Thymus (tissue), 11 donors: ENCODE results near the gene TAX1BP3. TPM values are rescaled to one million over a fixed set of nuclear protein-coding genes. Genes with fewer than 3 reads are reported as not detected.

Experiments used
- DNase-seq, 9 donors: peaks; one replicate each; pipeline ENCODE4 v3.0.0-alpha.2; 2013; ENCODE audit warnings: low spot score in 9 of 9, low read depth in 6 of 9, missing footprints in 1 of 9
- H3K27ac ChIP-seq, 2 donors: one replicate each; pipeline ENCODE4 v1.5.1; 2013; ENCODE audit warnings: control low read depth in 1 of 2, low read depth in 1 of 2, low read length in 1 of 2, mild to moderate bottlenecking in 1 of 2, moderate library complexity in 1 of 2
- H3K27me3 ChIP-seq, 2 donors: one replicate each; pipeline ENCODE4 v1.5.1; 2013; ENCODE audit warnings: low read length in 1 of 2; ENCODE audit not compliant: control insufficient read depth in 2 of 2, insufficient read depth in 1 of 2
- H3K36me3 ChIP-seq, 2 donors: one replicate each; pipeline ENCODE4 v1.5.1; 2013; ENCODE audit warnings: low read length in 1 of 2, mild to moderate bottlenecking in 1 of 2, moderate library complexity in 1 of 2; ENCODE audit not compliant: control insufficient read depth in 2 of 2, insufficient read depth in 2 of 2
- H3K4me1 ChIP-seq, 2 donors: one replicate each; pipeline ENCODE4 v1.5.1; 2013; ENCODE audit warnings: low read length in 2 of 2; ENCODE audit not compliant: control insufficient read depth in 2 of 2, insufficient read depth in 2 of 2
- H3K4me3 ChIP-seq, 2 donors: one replicate each; pipeline ENCODE4 v1.5.1; 2013; ENCODE audit warnings: low read length in 2 of 2, control low read depth in 1 of 2, mild to moderate bottlenecking in 1 of 2
- H3K9me3 ChIP-seq, 2 donors: one replicate each; pipeline ENCODE4 v1.5.1; 2013; ENCODE audit warnings: low read length in 1 of 2, mild to moderate bottlenecking in 1 of 2; ENCODE audit not compliant: control insufficient read depth in 2 of 2, insufficient read depth in 1 of 2
- WGBS: extraction: QIAGEN DNeasy Blood & Tissue Kit; methylation state at CpG from one replicate; pipeline ENCODE4 v1.1.7; 2013; 5-methylcytosine and 5-hydroxymethylcytosine counted together
- polyA plus RNA-seq: library from polyadenylated mRNA; stranded (reverse); fragments of 200-250 nt; gene quantifications from one replicate; pipeline ENCODE4 v1.2.3, GENCODE V29; 2013
- total RNA-seq: library from RNA; stranded (reverse); fragments of 120-200 nt; gene quantifications from one replicate; pipeline ENCODE4 v1.2.4, GENCODE V29; 2013
- donor health status: healthy.

TAX1BP3 gene
- total and polyA plus RNA-seq, 2 donors = 73.2 to 115 TPM

GRCh38 chr17:3643889-3644349 lies 24.5 kb downstream of the TAX1BP3 start:
- H3K27ac ChIP-seq = no peak overlapping the region
- no peaks in the 10 kb centered on the region for H3K27me3 ChIP-seq
- 95% methylated on average over 4 of the region's 4 CpGs for WGBS
- H3K36me3 ChIP-seq = peaks cover 4 to 8% of the 10 kb centered on the region in 2 donors
- no peaks in the 10 kb centered on the region for H3K9me3 ChIP-seq
- peaks cover 0 to 18% of the 10 kb centered on the region in 2 donors for H3K4me1 ChIP-seq
- H3K4me3 ChIP-seq = no peak overlapping the region
- DNase-seq = no peak

- Histone ChIP-seq H3K36me3 (peaks cover 0 to 9% of the 10 kb centered on the region in 2 donors), H3K27me3 (no peaks in the 10 kb centered on the region), H3K9me3 (no peaks in the 10 kb centered on the region), H3K4me3 (no peak overlapping the region), H3K4me1 (peaks cover 0 to 13% of the 10 kb centered on the region in 2 donors), H3K27ac (no peak overlapping the region)
- WGBS = 90% methylated on average over 19 of the region's 19 CpGs
- DNase-seq = no peak
Measured at GRCh38 chr17:3641717-3642486, 26.5 kb downstream of the TAX1BP3 start.

GRCh38 chr17:3641014-3641413 lies 27.4 kb downstream of the TAX1BP3 start:
- Histone ChIP-seq H3K27me3 (no peaks in the 10 kb centered on the region), H3K4me1 (peaks cover 0 to 6% of the 10 kb centered on the region in 2 donors), H3K27ac (no peak overlapping the region), H3K4me3 (no peak overlapping the region), H3K9me3 (no peaks in the 10 kb centered on the region), H3K36me3 (peaks cover 0 to 9% of the 10 kb centered on the region in 2 donors)
- 81% methylated on average over 3 of the region's 3 CpGs for WGBS
- no peak for DNase-seq

- no peaks in the 10 kb centered on the region for H3K9me3 ChIP-seq
- peaks cover 0 to 9% of the 10 kb centered on the region in 2 donors for H3K36me3 ChIP-seq
- H3K4me3 ChIP-seq = no peak overlapping the region
- peak in 1 of 9 donors; percentile 24 for DNase-seq
- H3K27me3 ChIP-seq = no peaks in the 10 kb centered on the region
- peaks cover 0 to 8% of the 10 kb centered on the region in 2 donors for H3K4me1 ChIP-seq
- H3K27ac ChIP-seq = no peak overlapping the region
- 23% methylated on average over 7 of the region's 7 CpGs for WGBS
Measured at GRCh38 chr17:3639981-3640596, 28.3 kb downstream of the TAX1BP3 start.

GRCh38 chr17:3636908-3637373 lies 31.4 kb downstream of the TAX1BP3 start:
- DNase-seq = peak in 2 of 9 donors; percentile 7 to 20
- WGBS = 3% methylated on average over 31 of the region's 31 CpGs
- Histone ChIP-seq H3K4me3 (peak overlapping the region; percentile 78 to 94), H3K27me3 (no peaks in the 10 kb centered on the region), H3K27ac (no peak overlapping the region), H3K36me3 (peaks cover 0 to 12% of the 10 kb centered on the region in 2 donors), H3K4me1 (peaks cover 0 to 8% of the 10 kb centered on the region in 2 donors), H3K9me3 (no peaks in the 10 kb centered on the region)

- H3K27me3 ChIP-seq = no peaks in the 10 kb centered on the region
- H3K4me3 ChIP-seq = peak within 1 kb of the TSS; percentile 78 to 94
- no peaks in the 10 kb centered on the region for H3K9me3 ChIP-seq
- peak; percentile 78 to 97 (median 89) for DNase-seq
- WGBS = under 1% methylated on average over 68 of the region's 68 CpGs
- H3K27ac ChIP-seq = peak within 1 kb of the TSS; percentile 100
- peaks cover 0 to 8% of the 10 kb centered on the region in 2 donors for H3K4me1 ChIP-seq
- H3K36me3 ChIP-seq = peaks cover 0 to 12% of the 10 kb centered on the region in 2 donors
Measured at GRCh38 chr17:3636154-3636907, 32.0 kb downstream of the TAX1BP3 start, which contains the start of the genes CTNS and SHPK. CTNS (plus strand) TSS chr17:3636760; CDS start chr17:3640207, 3,447 bp downstream. SHPK (minus strand) TSS chr17:3636250; CDS start chr17:3636219, 31 bp downstream.

GRCh38 chr17:3635474-3636153 lies 32.8 kb downstream of the TAX1BP3 start:
- Histone ChIP-seq H3K4me1 (peaks cover 0 to 8% of the 10 kb centered on the region in 2 donors), H3K36me3 (peaks cover 0 to 9% of the 10 kb centered on the region in 2 donors), H3K27ac (no peak overlapping the region), H3K27me3 (no peaks in the 10 kb centered on the region), H3K4me3 (peak overlapping the region; percentile 78 to 94), H3K9me3 (no peaks in the 10 kb centered on the region)
- no peak for DNase-seq
- 23% methylated on average over 38 of the region's 38 CpGs for WGBS

- WGBS = 99% methylated on average over 7 of the region's 7 CpGs
- peaks cover 0 to 8% of the 10 kb centered on the region in 2 donors for H3K4me1 ChIP-seq
- H3K4me3 ChIP-seq = no peak overlapping the region
- H3K9me3 ChIP-seq = no peaks in the 10 kb centered on the region
- H3K27me3 ChIP-seq = no peaks in the 10 kb centered on the region
- DNase-seq = no peak
- no peak overlapping the region for H3K27ac ChIP-seq
- H3K36me3 ChIP-seq = peaks cover 9 to 19% of the 10 kb centered on the region in 2 donors
Measured at GRCh38 chr17:3632287-3632686, 36.1 kb downstream of the TAX1BP3 start.
